Upper lobe of right lung (tissue), 1 donor: Measurements from ENCODE around the gene WDR59. TPM values are rescaled to one million over a fixed set of nuclear protein-coding genes. Genes with fewer than 3 reads are reported as not detected.
A peak's percentile ranks its signal among the peaks of the same experiment; 100 is the strongest.

Experiments
- ATAC-seq: fragments of 200-7000 bp; cut with Tn5 transposase; one replicate; pipeline ENCODE4 v1.9.1; 2020; ENCODE audit warnings: mild to moderate bottlenecking, moderate library complexity
- DNase-seq: peaks from one replicate; pipeline ENCODE4 v3.0.0-alpha.2; 2020
- H3K27ac ChIP-seq: fragments of 200-600 bp; one replicate; pipeline ENCODE4 v1.8.0; 2022
- H3K27me3 ChIP-seq: fragments of 200-600 bp; one replicate; pipeline ENCODE4 v1.8.0; 2022; ENCODE audit warnings: mild to moderate bottlenecking
- H3K36me3 ChIP-seq: fragments of 200-600 bp; one replicate; pipeline ENCODE4 v1.8.0; 2022
- H3K4me1 ChIP-seq: fragments of 200-600 bp; one replicate; pipeline ENCODE4 v1.8.0; 2022
- H3K4me3 ChIP-seq: fragments of 200-600 bp; one replicate; pipeline ENCODE4 v1.8.0; 2022; ENCODE audit warnings: mild to moderate bottlenecking
- H3K9me3 ChIP-seq: fragments of 200-600 bp; one replicate; pipeline ENCODE4 v1.8.0; 2022
- CTCF ChIP-seq: fragments of 200-600 bp; IDR thresholded peaks from one replicate; pipeline ENCODE4 v1.8.0; 2022; ENCODE audit warnings: antibody characterized with exemption
- intact Hi-C: fragments of 100-400 bp; cut with DNase I; formaldehyde crosslinking; loops from one replicate; pipeline ENCODE4 v1.11.0; 2022
- total RNA-seq: library from RNA; stranded (reverse); fragmentation: NEBNext Ultra II Directional; extraction: Animal tissue kit (Norgen Biotek cat#: 25700); gene quantifications from one replicate; pipeline ENCODE4 v1.2.1, GENCODE V29; 2021
- donor health status: DM: no; HTN: yes; CAD: no; lungs with severe emphysema.

Gene WDR59
- total RNA-seq, 1 donor from 2014 or later = 51.6 TPM

GRCh38 chr16:75005697-75006096 is 20.8 kb upstream of the WDR59 start:
- DNase-seq = no peak
- no peak for ATAC-seq
- Histone ChIP-seq H3K9me3 (no peaks in the 10 kb centered on the region), H3K4me1 (peaks cover 7% of the 10 kb centered on the region), H3K36me3 (no peaks in the 10 kb centered on the region), H3K27ac (no peak overlapping the region), H3K4me3 (no peak overlapping the region), H3K27me3 (no peaks in the 10 kb centered on the region)
- intact Hi-C loops = no loop called here
- TF ChIP-seq CTCF = no peak

GRCh38 chr16:75004460-75004859 is 19.5 kb upstream of the WDR59 start:
- Histone ChIP-seq H3K27ac (no peak overlapping the region), H3K36me3 (no peaks in the 10 kb centered on the region), H3K9me3 (no peaks in the 10 kb centered on the region), H3K27me3 (no peaks in the 10 kb centered on the region), H3K4me1 (peaks cover 17% of the 10 kb centered on the region), H3K4me3 (no peak overlapping the region)
- no peak for TF ChIP-seq CTCF
- ATAC-seq (no peak), DNase-seq (no peak)
- intact Hi-C loops = no loop called here

DNA sequence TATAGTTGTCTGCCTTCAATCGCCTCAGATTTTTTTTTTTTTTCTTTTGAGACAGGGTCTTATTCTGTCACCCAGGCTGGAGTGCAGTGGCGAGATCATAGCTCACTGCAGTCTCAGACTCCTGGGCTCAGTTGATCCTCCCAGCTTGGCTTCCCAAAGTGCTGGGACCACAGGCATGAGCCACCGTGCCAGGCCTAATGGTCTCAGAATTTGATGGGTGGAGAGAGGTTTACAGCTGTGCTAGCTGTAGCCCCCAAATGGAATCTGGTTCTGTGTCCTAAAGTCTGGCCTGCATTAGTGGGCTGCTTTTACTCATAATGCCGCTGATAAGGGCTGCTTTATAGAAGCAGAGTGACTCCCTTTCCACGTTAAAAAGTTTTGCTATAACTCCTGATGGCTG is 19.0 kb upstream of the WDR59 start:
- ATAC-seq (no peak), DNase-seq (no peak)
- Histone ChIP-seq H3K4me3 (no peak overlapping the region), H3K27me3 (no peaks in the 10 kb centered on the region), H3K27ac (no peak overlapping the region), H3K9me3 (no peaks in the 10 kb centered on the region), H3K4me1 (peaks cover 17% of the 10 kb centered on the region), H3K36me3 (no peaks in the 10 kb centered on the region)
- no peak for TF ChIP-seq CTCF
- intact Hi-C loops = no loop called here

GRCh38 chr16:75002474-75002873 is 17.6 kb upstream of the WDR59 start:
- no peak for ATAC-seq
- Histone ChIP-seq H3K36me3 (no peaks in the 10 kb centered on the region), H3K27me3 (no peaks in the 10 kb centered on the region), H3K4me3 (no peak overlapping the region), H3K4me1 (peaks cover 24% of the 10 kb centered on the region), H3K9me3 (no peaks in the 10 kb centered on the region), H3K27ac (no peak overlapping the region)
- no peak for DNase-seq
- intact Hi-C loops = no loop called here
- TF ChIP-seq CTCF = no peak

DNA sequence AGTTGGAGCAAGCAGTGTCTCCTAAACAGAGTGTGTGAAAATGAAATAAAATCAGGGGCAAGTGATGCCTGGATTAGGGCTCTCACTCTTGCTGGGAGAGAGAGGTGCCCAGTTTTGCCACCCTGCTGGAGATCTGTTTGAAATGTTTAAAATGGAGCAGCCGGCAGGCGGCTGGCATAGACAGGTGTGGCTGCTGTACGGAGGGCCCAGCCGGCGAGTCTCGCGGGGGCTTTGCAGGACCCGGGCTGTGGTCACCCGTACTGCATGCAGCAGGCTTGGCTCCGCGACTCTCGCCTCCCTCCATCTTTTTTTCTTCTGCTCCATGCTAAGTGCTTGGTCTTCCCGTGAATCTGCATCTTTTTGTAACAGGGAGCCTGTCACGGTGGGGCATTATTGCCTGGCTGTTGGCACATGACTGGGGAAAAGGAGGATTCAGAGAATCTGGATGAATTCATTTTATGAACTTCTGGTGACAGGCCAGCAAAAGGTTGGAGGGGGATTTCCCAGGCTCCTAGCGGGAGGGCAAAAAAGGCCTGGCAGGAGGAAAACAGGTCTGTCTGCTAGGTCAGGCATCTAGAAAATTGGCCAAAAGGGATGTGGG is 15.7 kb upstream of the WDR59 start:
- no peak for ATAC-seq
- DNase-seq = no peak
- no peak for TF ChIP-seq CTCF
- no peaks in the 10 kb centered on the region for H3K27me3 ChIP-seq
- no peaks in the 10 kb centered on the region for H3K9me3 ChIP-seq
- H3K4me3 ChIP-seq = peak overlapping the region; percentile 91
- peak overlapping the region; percentile 80 for H3K27ac ChIP-seq
- intact Hi-C loops = no loop called here
- no peaks in the 10 kb centered on the region for H3K36me3 ChIP-seq
- H3K4me1 ChIP-seq = peaks cover 24% of the 10 kb centered on the region
